CD4-positive, alpha-beta T cell treated with Interleukin-15 for 4 hours (primary cell): ENCODE results near the gene SH3TC1.

Experiments
- DNase-seq: peaks from one replicate; pipeline ENCODE4 v3.0.0-alpha.2; 2020; ENCODE audit warnings: low spot score

The SH3TC1 gene

GRCh38 chr4:8263397-8263796 is 64.3 kb downstream of the SH3TC1 start:
- DNase-seq = no peak

- no peak for DNase-seq
Measured at GRCh38 chr4:8264106-8264505, 65.0 kb downstream of the SH3TC1 start.

- DNase-seq = no peak
Measured at GRCh38 chr4:8265171-8265929, 66.3 kb downstream of the SH3TC1 start.

GRCh38 chr4:8266088-8266487 is 67.0 kb downstream of the SH3TC1 start:
- DNase-seq = no peak

DNA sequence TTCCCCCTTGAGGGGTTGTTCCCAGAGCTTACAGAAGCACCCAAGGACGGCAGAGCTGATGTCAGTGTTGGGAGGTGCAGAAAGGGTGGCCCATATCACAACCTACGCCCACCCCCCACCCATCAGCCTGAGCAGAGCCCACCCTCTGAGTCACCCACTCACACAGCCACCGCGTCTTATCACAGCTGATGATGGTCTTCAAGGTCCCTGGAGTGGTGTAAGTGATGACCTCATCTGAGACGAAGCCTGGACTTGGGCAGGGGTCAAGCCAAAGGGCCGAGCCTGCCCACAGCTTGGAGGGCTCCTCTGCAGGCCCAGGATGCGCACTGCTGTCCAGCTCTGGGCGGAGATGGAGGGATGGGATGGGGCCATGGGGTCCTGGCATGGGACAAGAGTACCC is 67.4 kb downstream of the SH3TC1 start:
- no peak for DNase-seq

- no peak for DNase-seq
Measured at GRCh38 chr4:8267077-8267476, 68.0 kb downstream of the SH3TC1 start.

DNA sequence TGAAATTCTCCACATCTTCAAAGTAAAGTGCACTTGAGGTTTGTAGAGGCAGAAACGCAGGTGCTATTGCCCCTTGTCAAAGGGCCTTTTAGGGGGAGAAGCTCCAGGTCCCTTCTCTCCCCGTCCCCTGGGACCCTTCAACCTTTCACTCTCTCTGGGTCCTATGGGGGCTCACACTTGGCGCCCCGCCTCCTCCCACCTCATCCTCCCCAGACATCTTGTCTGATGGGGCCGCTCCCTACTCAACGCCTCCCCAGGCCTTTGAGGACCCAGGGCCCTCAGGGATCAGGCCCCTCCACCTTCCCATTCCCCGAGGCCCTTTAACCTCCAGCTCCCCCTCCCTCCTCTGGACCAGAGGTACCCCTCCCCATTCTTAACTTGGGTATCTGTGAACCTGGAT is 69.1 kb downstream of the SH3TC1 start:
- DNase-seq = no peak

DNA sequence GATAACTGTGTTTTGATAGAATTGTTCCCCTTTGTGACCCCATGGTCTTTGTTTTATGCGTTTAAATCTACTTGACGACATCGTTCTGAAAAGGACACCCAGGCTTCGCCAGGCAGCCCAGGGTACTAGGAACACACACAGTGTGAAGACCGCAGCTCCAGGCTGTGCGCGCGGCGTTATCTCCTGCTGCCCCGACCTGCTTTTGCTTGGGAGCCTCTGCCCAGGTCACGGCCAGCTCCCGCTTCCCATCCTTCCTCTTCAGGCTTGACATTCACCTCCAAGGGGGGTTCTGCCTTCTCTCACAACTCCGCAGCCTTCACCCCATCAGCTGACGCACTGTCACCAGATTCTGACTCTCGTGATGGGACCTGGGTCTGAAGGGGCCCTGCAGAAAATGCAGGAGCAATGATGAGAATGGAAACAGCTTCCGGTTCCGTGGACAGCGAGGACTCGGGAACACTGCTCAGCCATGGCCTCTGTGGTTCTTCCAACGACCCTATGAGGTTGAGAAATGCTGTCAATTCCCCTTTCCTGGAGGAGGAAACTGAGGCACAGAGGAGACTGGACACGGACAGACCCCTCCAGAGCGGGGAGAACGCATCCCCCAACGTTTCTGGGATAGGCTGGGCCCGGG is 69.9 kb downstream of the SH3TC1 start:
- no peak for DNase-seq

GRCh38 chr4:8269535-8270417 is 70.7 kb downstream of the SH3TC1 start, which contains the start of gene HTRA3:
Gene HTRA3, plus strand, starts transcription at chr4:8269754. Its CDS starts 215 bp downstream, at chr4:8269969.
- DNase-seq = no peak

DNA sequence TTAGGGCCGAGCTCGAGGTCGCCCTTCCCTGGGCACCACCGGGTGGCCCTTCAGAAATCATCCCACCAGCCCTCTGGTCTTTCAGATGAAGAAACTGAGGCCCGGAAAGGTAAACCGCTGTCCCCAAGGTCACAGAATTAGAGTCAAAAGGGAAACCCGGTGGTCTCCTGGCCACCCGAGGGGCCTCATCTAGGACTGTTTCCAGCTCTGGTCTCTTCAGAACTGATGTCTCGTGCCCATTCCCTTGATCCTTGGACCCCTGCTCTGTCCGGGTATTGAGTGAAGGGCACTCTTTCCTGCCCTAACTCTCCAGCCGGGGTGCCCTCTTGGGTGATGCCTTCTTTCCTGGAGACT is 71.3 kb downstream of the SH3TC1 start:
- no peak for DNase-seq

DNA sequence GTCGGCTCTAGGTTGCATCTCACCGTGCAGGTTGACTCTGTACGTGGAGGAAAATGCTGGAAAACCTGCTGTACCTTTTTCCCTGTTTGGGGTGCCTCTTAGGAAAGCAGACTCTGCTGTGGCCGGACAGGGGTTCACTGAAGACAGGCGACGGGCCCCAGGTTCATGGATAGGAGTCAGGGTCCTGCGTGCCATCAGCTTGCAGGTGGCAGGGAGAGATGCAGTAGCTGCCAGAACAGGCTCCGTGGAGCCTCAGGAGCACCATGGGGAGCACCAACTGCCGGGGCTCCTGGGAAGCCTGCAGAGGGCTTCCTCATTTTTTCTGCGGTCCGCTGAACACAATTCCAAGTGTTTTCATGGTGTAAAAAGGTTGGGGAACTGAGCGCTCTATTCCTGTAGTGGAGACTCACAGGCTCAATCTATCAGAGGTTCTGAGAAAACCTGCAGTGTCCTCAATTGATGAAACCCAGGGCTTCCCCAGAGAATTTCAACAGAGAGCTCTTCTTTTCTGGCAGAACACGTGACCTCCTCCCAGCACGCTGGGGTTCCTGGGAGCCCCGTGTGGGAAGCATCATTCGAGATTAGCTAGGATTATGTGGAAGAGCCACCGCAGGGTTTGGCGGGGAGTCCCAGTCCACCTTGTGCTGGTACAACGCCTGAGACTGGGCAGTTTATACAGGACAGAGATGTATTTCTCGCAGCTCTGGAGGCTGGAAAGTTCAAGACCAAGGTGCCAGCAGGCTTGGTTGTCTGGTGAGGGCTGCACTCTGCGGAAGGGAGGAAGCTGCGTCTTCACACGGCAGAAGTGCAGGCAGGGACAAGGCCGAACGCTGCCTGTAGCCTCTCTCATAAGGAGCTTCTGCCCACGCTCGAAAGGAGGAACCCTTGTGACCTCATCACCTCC is 72.1 kb downstream of the SH3TC1 start:
- no peak for DNase-seq

DNA sequence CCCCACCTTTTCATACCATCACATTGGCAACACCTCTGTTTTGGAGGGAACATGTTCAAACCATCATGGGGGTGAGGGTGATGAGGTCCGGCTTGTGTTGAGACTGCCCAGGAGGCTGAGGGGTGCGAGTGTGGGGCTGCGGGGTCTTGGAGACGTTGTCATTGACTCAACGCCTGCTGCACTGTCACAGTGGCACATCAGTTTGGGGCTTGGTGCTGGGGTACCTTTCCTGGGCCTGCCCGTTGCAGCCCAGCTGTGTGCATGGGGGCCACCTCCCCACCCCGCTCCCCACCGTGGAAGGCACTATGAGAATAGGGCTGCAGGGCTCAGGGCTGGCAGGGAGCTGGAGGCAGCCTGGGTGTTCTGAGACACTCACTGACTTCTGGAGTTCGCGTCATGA is 72.7 kb downstream of the SH3TC1 start:
- no peak for DNase-seq

GRCh38 chr4:8272472-8273428 is 73.7 kb downstream of the SH3TC1 start:
- no peak for DNase-seq

- no peak for DNase-seq
Measured at GRCh38 chr4:8273450-8273849, 74.4 kb downstream of the SH3TC1 start.

- no peak for DNase-seq
Measured at GRCh38 chr4:8274066-8274652, 75.1 kb downstream of the SH3TC1 start.

DNA sequence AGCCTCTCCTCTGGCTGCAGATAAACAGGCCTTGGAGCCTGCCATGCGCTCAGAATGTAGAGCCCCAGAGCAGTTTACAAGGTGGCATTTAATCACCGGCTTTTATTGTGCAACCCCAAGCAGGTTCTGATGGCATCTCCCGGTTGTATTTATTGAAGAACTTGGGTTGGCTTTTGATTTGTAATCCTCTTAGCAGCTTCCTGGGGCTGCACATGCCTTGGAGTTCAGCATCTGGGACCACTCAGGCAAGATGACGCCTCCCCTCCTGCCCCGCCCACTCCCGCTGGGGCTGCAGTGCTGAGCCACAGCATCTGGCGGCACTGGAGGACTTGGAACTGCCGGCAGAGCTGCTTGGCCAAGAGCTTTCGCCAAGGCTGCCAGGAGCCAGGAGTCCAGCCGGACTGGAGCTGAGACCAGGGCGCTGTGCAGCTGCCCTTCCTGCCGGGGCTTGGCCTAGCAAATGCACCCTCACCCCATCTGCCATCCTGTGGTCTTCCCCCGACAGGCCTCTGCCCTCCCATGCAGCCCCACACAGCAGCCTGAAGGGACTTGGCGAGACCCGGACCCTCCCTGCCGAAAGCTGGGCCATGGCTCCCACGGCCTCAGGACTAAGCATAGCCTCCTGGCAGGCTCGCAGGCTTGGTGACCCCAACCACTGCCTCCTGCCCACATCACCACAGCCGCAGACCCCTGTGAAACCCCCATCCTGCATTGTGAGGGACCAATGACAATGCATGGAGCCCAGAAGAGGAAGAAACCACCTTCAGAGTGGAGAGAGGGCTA is 75.9 kb downstream of the SH3TC1 start:
- no peak for DNase-seq

DNA sequence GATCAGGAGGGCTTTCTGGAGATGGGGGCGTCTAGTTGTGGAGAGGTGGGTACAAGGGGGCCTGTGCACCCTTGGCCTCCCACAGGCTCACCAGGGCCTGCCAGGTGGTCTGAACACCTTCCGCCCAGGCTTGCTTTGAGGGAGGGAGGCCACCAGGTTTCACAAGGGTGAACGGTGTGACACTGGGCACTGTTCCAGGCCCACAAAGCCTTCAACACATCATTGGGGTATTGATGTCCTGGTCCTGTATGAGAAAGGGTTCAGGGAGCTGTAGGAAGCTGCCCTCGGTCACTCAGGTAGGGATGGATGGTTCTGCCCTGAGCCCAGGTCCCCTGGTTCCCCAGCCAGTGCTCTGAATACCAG is 76.4 kb downstream of the SH3TC1 start:
- DNase-seq = no peak

DNA sequence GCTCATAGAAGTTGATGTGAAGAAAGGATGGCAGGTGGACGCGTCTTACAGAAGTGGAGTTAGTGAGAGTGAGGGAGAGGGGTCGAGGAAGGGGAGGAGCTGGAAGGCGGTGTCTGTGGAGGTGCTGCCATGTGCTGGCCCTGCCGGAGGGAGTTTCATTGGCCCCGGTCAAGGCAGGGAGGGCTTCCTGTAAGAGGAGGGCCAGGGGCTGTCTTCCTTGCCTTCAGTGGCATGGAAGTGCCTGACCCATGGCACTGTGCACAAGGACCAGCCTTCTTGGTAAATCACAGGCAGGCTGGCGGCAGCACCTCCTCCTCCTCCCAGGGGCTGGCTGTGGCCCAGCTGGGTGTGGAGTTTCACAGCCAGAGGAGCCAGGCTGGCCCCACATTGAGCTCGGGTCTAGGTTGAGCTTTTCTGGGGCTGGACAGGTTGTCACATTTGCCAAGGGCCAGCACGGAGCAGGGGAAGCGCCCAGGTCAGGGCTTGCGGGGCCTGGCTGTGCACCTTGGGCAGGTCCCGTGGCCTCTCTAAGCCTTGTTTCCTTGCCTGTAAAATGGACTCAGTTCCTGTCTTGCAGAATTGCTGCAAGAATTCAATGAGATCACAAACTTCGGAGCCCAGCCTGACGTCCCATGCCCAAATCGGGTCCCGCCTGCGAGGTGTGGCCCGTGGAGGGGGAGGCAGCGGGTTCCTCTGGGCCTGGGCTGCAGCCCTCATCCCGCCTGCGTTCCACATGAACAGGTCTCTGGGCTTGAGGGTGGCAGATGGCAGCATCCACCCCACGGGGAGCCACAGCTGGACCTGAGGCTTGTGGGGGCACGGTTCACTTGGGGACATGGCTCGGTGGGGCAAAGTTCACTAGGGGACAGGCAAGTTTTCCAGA is 77.5 kb downstream of the SH3TC1 start:
- no peak for DNase-seq
